Right cardiac atrium (tissue), 5 donors: ENCODE data around the gene METTL24. TPM values are rescaled to one million over a fixed set of nuclear protein-coding genes. Genes with fewer than 3 reads are reported as not detected.
"Not testable (repeated sequence)": the region's sequence is repeated elsewhere in the genome, so short reads cannot be mapped to it uniquely, and the experiment has no call there.

Experiments used
- ATAC-seq, 2 donors: fragments of 200-7000 bp; cut with Tn5 transposase; one replicate each; pipeline versions ENCODE4 v1.8.0 to v1.9.1; 2020; ENCODE audit warnings: moderate library complexity in 2 of 2, mild to moderate bottlenecking in 1 of 2
- DNase-seq, 3 donors: peaks; one replicate each; pipeline ENCODE4 v3.0.0-alpha.2; 2020
- H3K27ac ChIP-seq: one replicate; pipeline ENCODE4 v1.5.1; 2013; ENCODE audit warnings: mild to moderate bottlenecking, low read length, control low read depth, moderate library complexity
- H3K27me3 ChIP-seq: one replicate; pipeline ENCODE4 v1.6.1; 2013; ENCODE audit not compliant: control insufficient read depth, insufficient read depth
- H3K4me1 ChIP-seq: one replicate; pipeline ENCODE4 v1.6.1; 2013; ENCODE audit warnings: low read length; ENCODE audit not compliant: control insufficient read depth, insufficient read depth
- H3K4me3 ChIP-seq: one replicate; pipeline ENCODE4 v1.5.1; 2013; ENCODE audit warnings: low read length, control low read depth
- H3K9me3 ChIP-seq: one replicate; pipeline ENCODE4 v1.6.1; 2013; ENCODE audit warnings: low read length; ENCODE audit not compliant: control insufficient read depth
- WGBS: extraction: QIAGEN DNeasy Blood & Tissue Kit; methylation state at CpG from one replicate; pipeline ENCODE4 v1.1.7; 2013; 5-methylcytosine and 5-hydroxymethylcytosine counted together
- intact Hi-C, 4 donors: fragments of 100-400 bp; cut with DNase I; formaldehyde crosslinking; loops; one replicate each; pipeline versions ENCODE4 v1.11.0 to v1.14.0; 2022 to 2023
- polyA plus RNA-seq: library from polyadenylated mRNA; stranded (reverse); fragments of 200-250 nt; gene quantifications from one replicate; pipeline ENCODE4 v1.2.3, GENCODE V29; 2013
- total RNA-seq, 4 donors: library from RNA; stranded (reverse); fragmentation: NEBNext Ultra II Directional; extraction: Animal tissue kit (Norgen Biotek cat#: 25700); gene quantifications; one replicate each; pipeline ENCODE4 v1.2.1, GENCODE V29; 2021
- donor health status: healthy with polysubstance abuse.
- donor health status: DM: no; HTN: yes; CAD: no.
- donor health status: DM: no; HTN: no; CAD: no.
- donor health status: DM: no; HTN: yes; CAD: no; lungs with severe emphysema.
- donor health status: DM: yes; HTN: yes; CAD: no.

METTL24 gene
- total and polyA plus RNA-seq, 5 donors, result 0.77 to 4.2 (median 3.5) TPM

DNA sequence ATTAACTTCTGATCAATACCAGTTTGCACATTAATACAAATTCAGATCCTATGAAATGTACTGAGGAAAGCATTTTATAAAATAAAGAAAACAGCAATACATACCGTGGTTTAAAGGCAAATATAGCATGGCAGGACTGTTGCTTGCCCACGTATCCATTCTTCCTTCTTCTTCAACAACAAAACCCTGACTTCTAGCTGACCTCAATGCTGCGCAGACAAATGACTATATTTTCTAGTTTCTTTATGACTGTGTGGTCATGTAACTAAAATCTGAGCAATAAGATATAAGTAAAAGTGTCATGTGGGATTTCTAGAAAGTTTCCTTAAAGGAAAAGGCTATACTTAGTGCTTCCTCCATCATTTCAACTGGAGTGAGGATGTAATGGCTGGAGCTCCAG lies 92.9 kb downstream of the METTL24 start:
- Histone ChIP-seq H3K27ac (no peak overlapping the region), H3K27me3 (no peaks in the 10 kb centered on the region), H3K4me1 (no peaks in the 10 kb centered on the region), H3K4me3 (no peak overlapping the region), H3K9me3 (no peaks in the 10 kb centered on the region)
- 85% methylated on average over 3 of the region's 3 CpGs for WGBS
- intact Hi-C loops, result no loop called here
- ATAC-seq (no peak), DNase-seq (no peak)

DNA sequence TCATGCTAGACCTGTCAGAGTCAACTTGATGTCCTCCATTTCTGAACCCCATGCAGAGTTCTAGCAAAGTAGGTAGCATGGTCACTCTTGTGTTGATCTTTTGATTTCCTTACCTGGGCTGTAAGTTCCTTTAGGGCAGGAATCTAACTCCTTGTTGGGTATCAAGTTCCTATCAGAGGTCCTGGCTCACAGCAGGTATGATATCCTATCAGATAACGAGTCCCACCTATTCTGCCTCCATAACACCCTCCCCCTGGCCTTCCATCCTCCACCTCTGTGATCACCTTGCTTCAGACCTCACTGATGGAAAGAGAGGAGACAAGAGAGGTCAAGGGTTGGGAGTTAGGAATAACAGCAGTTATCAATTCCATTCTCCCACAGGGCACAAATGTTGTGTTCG lies 101.8 kb downstream of the METTL24 start:
- intact Hi-C loops, result no loop called here

DNA sequence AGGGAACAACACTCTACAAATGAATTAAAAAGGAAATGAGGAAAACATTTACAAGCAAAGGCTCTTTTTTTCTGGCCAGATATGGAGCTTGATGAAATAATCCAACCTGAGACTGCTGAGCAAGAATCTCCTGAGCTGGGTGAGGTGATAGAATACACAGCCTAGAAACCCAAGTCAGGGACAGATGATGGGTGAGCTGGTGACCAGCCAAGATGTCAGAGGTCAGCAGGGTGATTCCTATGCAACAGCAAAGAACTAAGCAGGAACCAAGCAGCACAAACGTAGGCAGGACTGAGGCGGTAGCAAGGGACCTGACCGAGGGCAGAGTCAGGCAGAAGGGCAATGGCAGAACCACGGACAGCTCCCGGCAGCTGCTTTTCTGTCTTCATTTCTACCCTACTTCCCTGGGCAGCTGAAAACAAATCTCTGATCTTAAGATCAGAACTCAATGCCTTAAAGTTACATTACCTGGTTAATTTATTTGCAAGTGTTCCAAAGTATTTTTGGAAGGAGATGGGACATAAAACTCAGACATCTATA lies 102.9 kb downstream of the METTL24 start:
- Histone ChIP-seq H3K27me3 (no peaks in the 10 kb centered on the region), H3K27ac (no peak overlapping the region), H3K4me3 (no peak overlapping the region), H3K4me1 (no peaks in the 10 kb centered on the region), H3K9me3 (no peaks in the 10 kb centered on the region)
- intact Hi-C loops, result no loop called here
- peak in 1 of 3 donors; percentile 49 for DNase-seq
- 14% methylated on average over 5 of the region's 5 CpGs for WGBS
- ATAC-seq, result no peak

More for the DNA sequence above, 101.8 kb downstream of the METTL24 start:
- H3K4me1 ChIP-seq, result no peaks in the 10 kb centered on the region
- ATAC-seq (no peak), DNase-seq (no peak)
- no peak overlapping the region for H3K27ac ChIP-seq
- WGBS, result 87% methylated on average over 2 of the region's 2 CpGs
- no peaks in the 10 kb centered on the region for H3K9me3 ChIP-seq
- H3K4me3 ChIP-seq, result no peak overlapping the region
- no peaks in the 10 kb centered on the region for H3K27me3 ChIP-seq

DNA sequence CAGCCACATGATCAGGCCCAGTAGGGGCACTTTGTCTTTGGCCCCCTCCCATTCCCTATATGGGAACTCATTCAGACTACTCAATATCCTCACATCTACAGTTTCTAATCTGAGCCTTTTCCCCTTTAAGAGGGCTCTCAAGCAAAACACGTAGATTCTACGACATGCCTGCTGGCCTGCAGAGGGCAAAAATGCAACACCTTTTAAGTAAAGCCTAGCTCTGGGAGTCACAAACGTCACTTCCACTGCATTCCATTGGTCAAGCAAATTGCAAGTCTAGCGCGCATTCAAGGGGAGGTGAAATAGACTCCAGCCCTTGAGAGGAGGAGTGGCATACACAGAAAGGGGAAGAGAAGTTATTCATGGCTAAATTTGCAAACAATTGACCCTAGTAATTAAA lies 107.3 kb downstream of the METTL24 start:
- no peak for ATAC-seq
- WGBS, result 60% methylated on average over 5 of the region's 5 CpGs
- no peaks in the 10 kb centered on the region for H3K9me3 ChIP-seq

DNA sequence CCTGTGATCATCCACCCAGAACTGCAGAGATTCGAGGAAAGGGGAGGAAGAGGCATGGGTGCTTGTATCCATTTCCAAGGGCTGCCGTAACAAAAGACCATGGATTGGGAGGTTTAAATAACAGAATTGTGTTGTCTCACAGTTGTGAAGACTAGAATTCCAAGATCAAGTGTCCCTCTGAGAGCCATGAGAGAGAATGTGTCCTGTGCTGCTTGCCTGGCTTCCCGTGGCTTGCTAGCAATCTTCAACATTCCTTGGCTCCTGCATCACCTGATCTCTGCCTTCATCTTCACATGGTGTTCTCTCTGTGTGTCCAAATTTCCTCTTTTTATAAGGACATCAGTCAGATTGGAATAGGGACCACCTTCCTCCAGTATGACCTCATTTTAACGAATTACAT lies 108.1 kb downstream of the METTL24 start:
- 71% methylated on average over 4 of the region's 4 CpGs for WGBS
- Histone ChIP-seq H3K27me3 (no peaks in the 10 kb centered on the region), H3K9me3 (no peaks in the 10 kb centered on the region), H3K4me3 (no peak overlapping the region), H3K4me1 (no peaks in the 10 kb centered on the region), H3K27ac (no peak overlapping the region)
- no peak for ATAC-seq
- no peak for DNase-seq
- intact Hi-C loops, result no loop called here

More for the DNA sequence above, 107.3 kb downstream of the METTL24 start:
- no peaks in the 10 kb centered on the region for H3K4me1 ChIP-seq
- H3K27ac ChIP-seq, result no peak overlapping the region
- no peak overlapping the region for H3K4me3 ChIP-seq
- intact Hi-C loops, result no loop called here
- no peak for DNase-seq
- H3K27me3 ChIP-seq, result no peaks in the 10 kb centered on the region

DNA sequence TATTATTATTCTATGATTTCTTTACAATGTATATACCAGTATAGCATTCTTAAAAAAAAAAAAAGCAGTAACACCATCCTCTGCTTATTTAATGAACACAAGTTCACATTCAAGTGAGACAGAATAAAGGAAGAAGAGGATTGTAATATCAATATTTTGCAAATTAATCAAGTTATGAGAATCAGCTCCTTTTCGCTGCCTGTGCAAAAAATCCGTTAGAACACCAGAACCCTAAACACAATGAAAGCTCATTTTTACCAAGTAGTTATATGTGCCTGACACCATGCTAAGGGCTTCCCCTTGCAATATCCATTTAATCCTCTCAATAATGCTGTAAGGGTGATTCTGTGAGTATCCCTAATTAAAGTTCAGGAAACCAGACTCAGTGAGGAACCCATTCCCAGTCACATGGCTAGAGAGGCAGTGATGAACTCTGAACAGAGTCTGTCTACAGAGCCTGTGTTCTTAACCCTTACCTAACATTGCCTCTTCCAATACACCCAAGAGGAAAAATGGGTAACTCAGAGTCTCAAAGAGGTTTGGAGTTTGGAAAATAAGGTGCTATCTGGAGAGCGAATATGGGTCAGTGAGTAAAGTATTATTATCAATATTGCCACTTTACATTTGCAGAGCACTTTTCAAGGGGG lies 111.1 kb downstream of the METTL24 start:
- no peak for DNase-seq
- intact Hi-C loops, result no loop called here
- Histone ChIP-seq H3K4me1 (no peaks in the 10 kb centered on the region), H3K27me3 (no peaks in the 10 kb centered on the region), H3K27ac (no peak overlapping the region), H3K9me3 (no peaks in the 10 kb centered on the region), H3K4me3 (no peak overlapping the region)
- 96% methylated on average over 3 of the region's 3 CpGs for WGBS
- ATAC-seq, result no peak

DNA sequence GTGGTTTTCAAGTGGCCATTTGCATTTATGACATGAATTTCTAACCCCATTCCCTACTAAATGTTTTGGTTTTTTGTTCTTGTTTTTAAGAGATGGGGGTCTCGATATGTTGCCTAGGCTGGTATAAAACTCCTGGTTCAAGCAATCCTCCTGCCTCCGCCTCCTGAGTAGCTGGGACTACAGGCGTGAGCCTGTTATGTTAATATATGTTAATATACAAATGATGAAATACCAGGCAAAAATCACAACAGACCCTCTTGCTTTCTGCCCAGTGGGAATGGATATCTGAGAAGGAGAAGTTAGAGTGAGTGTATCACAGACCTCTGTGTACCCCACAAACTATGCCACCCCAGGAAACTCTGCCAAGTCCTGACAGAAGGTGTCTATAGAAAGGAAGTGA lies 111.8 kb downstream of the METTL24 start:
- Histone ChIP-seq H3K4me1 (no peaks in the 10 kb centered on the region), H3K27me3 (no peaks in the 10 kb centered on the region), H3K27ac (no peak overlapping the region), H3K9me3 (no peaks in the 10 kb centered on the region), H3K4me3 (no peak overlapping the region)
- WGBS, result 94% methylated on average over 3 of the region's 3 CpGs
- no peak for ATAC-seq
- no peak for DNase-seq
- intact Hi-C loops, result no loop called here

DNA sequence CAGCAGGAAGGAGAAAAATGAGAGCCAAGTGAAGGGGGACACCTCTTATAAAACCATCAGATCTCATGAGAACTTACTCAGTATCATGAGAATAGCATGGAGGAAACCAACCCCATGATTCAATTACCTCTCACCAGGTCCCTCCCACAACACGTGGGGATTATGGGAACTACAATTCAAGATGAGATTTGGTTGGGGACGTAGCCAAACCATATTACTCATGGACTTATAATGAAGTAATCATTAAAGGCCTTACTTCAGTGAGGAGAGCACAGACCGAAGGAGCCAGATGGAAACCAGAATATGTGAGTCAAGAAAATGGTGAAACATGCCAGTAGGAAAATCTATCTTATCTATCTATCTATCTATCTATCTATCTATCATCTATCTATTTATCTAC lies 113.5 kb downstream of the METTL24 start:
- DNase-seq, H3K9me3 ChIP-seq, ATAC-seq, H3K27ac ChIP-seq, intact Hi-C loops, H3K4me3 ChIP-seq, H3K4me1 ChIP-seq, H3K27me3 ChIP-seq: not testable (repeated sequence)
- 93% methylated on average over 3 of the region's 3 CpGs for WGBS

DNA sequence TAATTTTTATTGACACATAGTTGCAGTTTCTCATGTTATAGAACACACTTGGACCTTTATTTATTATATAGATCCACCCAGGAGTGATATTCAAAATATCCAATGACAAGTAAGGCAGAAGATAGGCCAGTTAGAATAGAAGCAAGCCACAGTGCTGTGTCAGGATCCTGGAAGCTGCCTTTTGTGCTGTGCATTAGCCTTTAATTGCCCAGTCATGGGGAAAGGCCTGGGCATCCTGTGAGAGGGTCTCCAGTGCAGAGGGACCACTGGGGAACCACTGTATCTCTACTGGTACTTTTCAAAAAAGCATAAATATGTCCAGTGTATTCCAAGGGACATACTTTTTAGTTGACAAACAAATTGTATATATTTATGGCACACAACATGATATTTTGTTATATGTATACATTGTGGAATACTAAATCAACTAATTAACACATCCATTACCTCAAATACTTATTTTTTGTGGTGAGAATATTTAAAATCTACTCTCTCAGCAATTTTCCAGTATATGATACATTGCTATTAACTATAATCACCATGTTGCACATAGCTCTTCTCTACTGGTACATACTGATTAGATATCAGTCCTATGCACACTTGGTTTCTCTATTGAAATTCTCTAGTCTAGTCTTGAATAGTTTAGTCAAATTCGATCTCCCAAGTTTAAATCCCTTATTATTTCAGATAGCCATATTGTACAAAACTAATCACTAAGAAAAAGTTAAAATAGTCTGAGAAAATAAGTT lies 118.4 kb downstream of the METTL24 start:
- no peak for ATAC-seq
- DNase-seq, result no peak
- 93% methylated on average over 1 of the region's 1 CpG for WGBS

DNA sequence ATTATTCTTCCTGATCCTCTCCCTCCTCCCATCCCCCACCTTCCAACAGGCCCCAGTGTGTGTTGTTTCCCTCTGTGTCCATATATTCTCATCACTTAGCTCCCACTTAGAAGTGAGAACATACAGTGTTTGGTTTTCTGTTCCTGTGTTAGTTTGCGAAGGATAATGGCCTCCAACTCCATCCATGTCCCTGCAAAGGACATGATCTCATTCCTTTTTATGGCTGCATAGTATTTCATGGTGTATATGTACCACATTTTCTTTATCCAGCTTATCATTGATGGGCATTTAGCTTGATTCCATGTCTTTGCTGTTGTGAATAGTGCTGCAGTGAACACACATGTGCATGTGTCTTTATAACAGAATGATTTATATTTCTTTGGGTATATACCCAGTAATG lies 122.1 kb downstream of the METTL24 start:
- ATAC-seq, H3K27ac ChIP-seq, intact Hi-C loops, DNase-seq, H3K27me3 ChIP-seq, H3K4me3 ChIP-seq, H3K9me3 ChIP-seq, H3K4me1 ChIP-seq: not testable (repeated sequence)
- WGBS, result 97% methylated on average over 1 of the region's 1 CpG

More for the DNA sequence above, 118.4 kb downstream of the METTL24 start:
- Histone ChIP-seq H3K27ac (no peak overlapping the region), H3K9me3 (no peaks in the 10 kb centered on the region), H3K4me3 (no peak overlapping the region), H3K4me1 (no peaks in the 10 kb centered on the region), H3K27me3 (no peaks in the 10 kb centered on the region)
- intact Hi-C loops, result no loop called here

DNA sequence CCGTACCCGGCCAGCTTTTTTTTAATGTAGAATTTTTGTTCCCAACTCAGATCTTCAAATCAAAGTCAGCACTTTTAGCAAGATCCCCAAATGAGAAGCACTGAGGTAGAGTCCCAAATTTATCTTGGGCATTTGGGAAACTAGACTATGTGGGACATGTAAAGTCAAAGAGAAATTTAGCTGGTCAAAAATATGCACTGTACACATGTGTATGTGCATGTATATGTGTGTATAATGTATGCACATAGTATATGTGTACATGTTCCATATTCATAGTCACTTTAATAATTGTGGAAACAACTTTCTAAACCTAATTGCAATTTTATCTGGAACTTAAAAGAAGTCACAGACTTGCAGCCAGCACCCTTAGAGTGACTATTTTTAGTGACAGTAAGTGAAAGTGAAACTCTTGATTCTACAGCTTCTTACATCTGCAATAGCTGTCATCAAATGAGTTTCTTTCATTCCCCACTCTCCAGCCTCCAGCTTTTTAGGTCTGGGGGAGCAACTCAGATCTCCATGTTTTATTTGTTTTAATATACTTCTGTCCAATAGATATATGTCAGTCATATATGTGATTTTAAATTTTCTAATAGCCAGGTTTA lies 124.3 kb downstream of the METTL24 start:
- DNase-seq, result no peak
- WGBS, result 93% methylated on average over 2 of the region's 2 CpGs
- Histone ChIP-seq H3K27me3 (no peaks in the 10 kb centered on the region), H3K27ac (no peak overlapping the region), H3K4me1 (no peaks in the 10 kb centered on the region), H3K9me3 (no peaks in the 10 kb centered on the region), H3K4me3 (no peak overlapping the region)
- peak in 1 of 2 donors; percentile 64 for ATAC-seq
- intact Hi-C loops, result no loop called here
